ENCODE data around the gene MFN2. TPM values are rescaled to one million over a fixed set of nuclear protein-coding genes. Genes with fewer than 3 reads are reported as not detected.
"Not testable (repeated sequence)": the region's sequence is repeated elsewhere in the genome, so short reads cannot be mapped to it uniquely, and the experiment has no call there.

Gene MFN2
- total and polyA plus RNA-seq, 9 donors, result 27.8 to 77.0 (median 55.8) TPM

GRCh38 chr1:12032161-12032621 lies 51.9 kb downstream of the MFN2 start:
- TF ChIP-seq EP300 (IDR thresholded peaks at IDR 0.05) (no peak), POLR2A (IDR thresholded peaks at IDR 0.05) (no peak)
- Histone ChIP-seq H3K27ac (peak overlapping the region; percentile 0 to 53), H3K4me1 (ENCODE audit: insufficient read depth) (peaks cover 17% of the 10 kb centered on the region), H3K27me3 (no peaks in the 10 kb centered on the region), H3K36me3 (no peaks in the 10 kb centered on the region), H3K4me3 (no peak overlapping the region), H3K9me3 (no peaks in the 10 kb centered on the region)
- intact Hi-C loops (cut with DNase I), result loop anchor here in 1 of 4 donors (1.0 kb wide), 1 partner anchor 44 kb away; no protein-coding TSS in a partner anchor
- 38 to 60% (median 40%) methylated on average over 10 of the region's 10 CpGs for WGBS, 3 donors
- peak in 4 of 5 donors; percentile 37 to 65 (median 56) for DNase-seq

- DNase-seq; H3K36me3 ChIP-seq; H3K4me3 ChIP-seq; H3K27me3 ChIP-seq; H3K9me3 ChIP-seq; intact Hi-C loops (cut with DNase I): not testable (repeated sequence)
- Histone ChIP-seq H3K27ac (peak overlapping the region in 1 of 2 donors; percentile 32), H3K4me1 (ENCODE audit: insufficient read depth) (peaks cover 17% of the 10 kb centered on the region)
- WGBS, 3 donors, result 32 to 38% (median 33%) methylated on average over 5 of the region's 5 CpGs
These were observed 53.2 kb downstream of the MFN2 start for GRCh38 chr1:12033441-12033840.

- Histone ChIP-seq H3K36me3 (no peaks in the 10 kb centered on the region), H3K9me3 (no peaks in the 10 kb centered on the region), H3K27ac (peak overlapping the region; percentile 4 to 32), H3K4me1 (ENCODE audit: insufficient read depth) (peaks cover 20% of the 10 kb centered on the region), H3K4me3 (no peak overlapping the region), H3K27me3 (no peaks in the 10 kb centered on the region)
- TF ChIP-seq POLR2A (IDR thresholded peaks at IDR 0.05), result no peak
- no peak for TF ChIP-seq EP300 (IDR thresholded peaks at IDR 0.05)
- 39 to 55% (median 49%) methylated on average over 7 of the region's 7 CpGs for WGBS, 3 donors
- intact Hi-C loops (cut with DNase I), result no loop called here
- DNase-seq, result peak; percentile 67 to 84 (median 81)
These were observed 54.1 kb downstream of the MFN2 start for GRCh38 chr1:12034381-12034801.

GRCh38 chr1:12035312-12035711 lies 55.1 kb downstream of the MFN2 start:
- no peaks in the 10 kb centered on the region for H3K27me3 ChIP-seq
- TF ChIP-seq CTCF (IDR thresholded peaks at IDR 0.05), result no peak
- no peak for TF ChIP-seq EP300 (IDR thresholded peaks at IDR 0.05)
- TF ChIP-seq POLR2A (IDR thresholded peaks at IDR 0.05), result no peak
- H3K27ac ChIP-seq, result peak overlapping the region in 1 of 2 donors; percentile 32
- WGBS, 3 donors, result 57 to 67% (median 63%) methylated on average over 4 of the region's 4 CpGs
- no peak overlapping the region for H3K4me3 ChIP-seq
- no peak for DNase-seq
- no peaks in the 10 kb centered on the region for H3K9me3 ChIP-seq
- intact Hi-C loops (cut with DNase I), result no loop called here
- H3K36me3 ChIP-seq, result no peaks in the 10 kb centered on the region
- H3K4me1 ChIP-seq (ENCODE audit: insufficient read depth), result peaks cover 20% of the 10 kb centered on the region

- intact Hi-C loops (cut with DNase I), result no loop called here
- Histone ChIP-seq H3K4me1 (ENCODE audit: insufficient read depth) (peaks cover 12% of the 10 kb centered on the region), H3K27me3 (no peaks in the 10 kb centered on the region), H3K36me3 (no peaks in the 10 kb centered on the region), H3K27ac (no peak overlapping the region), H3K4me3 (no peak overlapping the region), H3K9me3 (no peaks in the 10 kb centered on the region)
- 71% methylated on average over 18 of the region's 18 CpGs for whole genome bisulfite sequencing, 3 donors
- DNase-seq, result peak in 1 of 5 donors; percentile 35
- TF ChIP-seq CTCF (IDR thresholded peaks at IDR 0.05), result no peak
- no peak for TF ChIP-seq EP300 (IDR thresholded peaks at IDR 0.05)
- TF ChIP-seq POLR2A (IDR thresholded peaks at IDR 0.05), result no peak
These were observed 57.5 kb downstream of the MFN2 start for GRCh38 chr1:12037486-12038355.
